Fibroblast of lung (primary cell): ENCODE data around the gene ASGR1.

Experiments
- CTCF ChIP-seq, 2 donors: IDR thresholded peaks in 1 of 2; conservative IDR thresholded peaks in 1 of 2; 1 replicate in 1 of 2; 2 replicates in 1 of 2; pipeline ENCODE4 v1.5.1; 2011 to 2012; ENCODE audit warnings: low read length in 2 of 2, control low read depth in 1 of 2, inconsistent platforms in 1 of 2, low read depth in 1 of 2, mild to moderate bottlenecking in 1 of 2
- EZH2 ChIP-seq: IDR thresholded peaks from 2 replicates; pipeline ENCODE4 v1.5.1; 2012; ENCODE audit warnings: low read length, control low read depth, mild to moderate bottlenecking; ENCODE audit errors: missing control alignments

DNA sequence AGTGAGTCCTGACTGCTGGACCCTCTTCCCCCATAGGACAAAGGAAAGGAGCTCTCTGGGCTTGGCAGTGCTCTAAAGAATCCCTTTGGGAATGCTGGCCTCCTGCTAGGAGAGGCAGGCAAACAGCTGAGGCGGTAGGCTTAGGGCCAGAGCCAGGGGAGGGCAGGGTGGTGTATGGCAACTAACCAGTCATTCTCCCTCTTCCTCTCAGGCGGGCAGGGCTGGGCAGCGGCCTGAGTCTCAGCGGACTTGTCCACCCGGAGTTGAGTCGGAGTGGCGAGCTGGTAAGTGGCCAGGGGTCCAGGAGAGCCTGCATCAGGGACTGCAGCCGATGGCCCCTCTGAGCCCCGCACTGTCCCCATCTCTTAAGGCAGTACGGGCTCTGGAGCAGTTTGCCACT, 44.9 kb upstream of the ASGR1 start:
- TF ChIP-seq CTCF (conservative IDR thresholded peaks at IDR 0.05 in 1 of 2, IDR thresholded peaks at IDR 0.05 in 1 of 2; ENCODE audit: low read depth in 1 of 2, low read length in 2 of 2) (no peak), EZH2 (no peak)
